Middle frontal gyrus (tissue), 1 donor: ENCODE data around the gene TNRC18.

Experiments
- DNase-seq: peaks from one replicate; pipeline ENCODE4 v3.0.0-alpha.2; 2015; ENCODE audit warnings: low spot score; ENCODE audit errors: extremely low spot score

Gene TNRC18

GRCh38 chr7:5428478-5429252 is 5.0 kb upstream of the TNRC18 start:
- DNase-seq, result no peak

GRCh38 chr7:5426226-5426475 is 2.5 kb upstream of the TNRC18 start:
- no peak for DNase-seq

- DNase-seq, result peak; percentile 79
Observed at GRCh38 chr7:5425507-5426225, 2.0 kb upstream of the TNRC18 start.

GRCh38 chr7:5424749-5425506 is 1.3 kb upstream of the TNRC18 start:
- DNase-seq, result no peak

GRCh38 chr7:5423976-5424748 is 528 bp upstream of the TNRC18 start:
- DNase-seq, result peak; percentile 97

- DNase-seq, result no peak
Observed at GRCh38 chr7:5422396-5423305, 983 bp downstream of the TNRC18 start.

GRCh38 chr7:5421714-5422395 is 1.8 kb downstream of the TNRC18 start:
- no peak for DNase-seq

- no peak for DNase-seq
Observed at GRCh38 chr7:5420881-5421713, 2.5 kb downstream of the TNRC18 start.

GRCh38 chr7:5420067-5420880 is 3.4 kb downstream of the TNRC18 start:
- DNase-seq, result no peak

GRCh38 chr7:5419539-5420066 is 4.0 kb downstream of the TNRC18 start:
- DNase-seq, result no peak

- no peak for DNase-seq
Observed at GRCh38 chr7:5418285-5418582, 5.4 kb downstream of the TNRC18 start.

GRCh38 chr7:5417106-5418071 is 6.2 kb downstream of the TNRC18 start:
- no peak for DNase-seq

GRCh38 chr7:5414916-5415315 is 8.7 kb downstream of the TNRC18 start:
- DNase-seq, result no peak

- DNase-seq, result no peak
Observed at GRCh38 chr7:5413449-5413786, 10.2 kb downstream of the TNRC18 start.

GRCh38 chr7:5408777-5409176 is 14.9 kb downstream of the TNRC18 start:
- no peak for DNase-seq

GRCh38 chr7:5406957-5407945 is 16.4 kb downstream of the TNRC18 start:
- no peak for DNase-seq
